HG03439 (cell line): Measurements from ENCODE around the gene MRPL34.
"Not testable (repeated sequence)": the region's sequence is repeated elsewhere in the genome, so short reads cannot be mapped to it uniquely, and the experiment has no call there.

Source experiments
- ATAC-seq: cut with Tn5 transposase; IDR thresholded peaks from one replicate; pipeline ENCODE4 v1.9.1; 2021; ENCODE audit warnings: mild to moderate bottlenecking, moderate library complexity; ENCODE audit not compliant: unreplicated experiment

The MRPL34 gene

GRCh38 chr19:17305517-17306284 lies at the start of gene MRPL34:
MRPL34 (plus strand) TSS chr19:17305872; CDS start chr19:17305893, 21 bp downstream.
- peak; percentile 64 for ATAC-seq

GRCh38 chr19:17256130-17256529 lies 49.5 kb upstream of the MRPL34 start:
- no peak for ATAC-seq

DNA sequence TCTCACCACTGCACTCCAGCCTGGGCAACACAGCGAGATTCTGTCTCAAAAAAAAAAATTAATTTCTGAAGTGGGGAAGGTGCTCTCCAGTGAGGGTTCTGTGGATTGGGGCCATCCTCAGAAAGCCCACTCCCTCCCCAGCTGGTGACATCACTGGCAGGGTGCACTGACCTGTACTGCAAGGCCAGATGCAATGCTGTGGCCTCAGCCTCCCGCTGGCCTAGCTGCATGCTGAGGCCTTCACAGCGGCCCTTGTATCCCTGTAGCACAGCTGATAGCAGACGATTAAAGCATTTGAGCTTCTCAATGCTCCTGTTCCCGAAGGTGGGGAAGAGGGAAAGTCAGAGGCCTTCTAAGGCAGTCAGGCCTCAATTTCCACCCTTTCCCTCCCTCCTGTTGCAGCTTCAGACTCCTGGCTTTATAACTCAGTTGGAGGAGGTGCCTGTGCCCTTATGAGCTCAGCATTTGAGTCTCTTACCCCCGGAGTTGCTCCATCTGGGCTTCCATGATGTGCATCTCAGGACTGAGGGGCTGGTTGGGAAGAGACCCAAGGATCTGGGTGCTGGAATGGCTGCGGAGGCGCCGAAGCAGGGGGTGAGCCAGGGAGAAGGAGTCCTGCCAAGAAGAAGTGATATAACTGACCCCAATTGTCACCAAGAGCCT lies 46.4 kb upstream of the MRPL34 start:
- no peak for ATAC-seq

- ATAC-seq: no peak
Measured at GRCh38 chr19:17259934-17260333, 45.7 kb upstream of the MRPL34 start.

- ATAC-seq: no peak
Measured at GRCh38 chr19:17260842-17261325, 44.8 kb upstream of the MRPL34 start.

- ATAC-seq: no peak
Measured at GRCh38 chr19:17262557-17262956, 43.1 kb upstream of the MRPL34 start.

- no peak for ATAC-seq
Measured at GRCh38 chr19:17263712-17264640, 41.7 kb upstream of the MRPL34 start.

DNA sequence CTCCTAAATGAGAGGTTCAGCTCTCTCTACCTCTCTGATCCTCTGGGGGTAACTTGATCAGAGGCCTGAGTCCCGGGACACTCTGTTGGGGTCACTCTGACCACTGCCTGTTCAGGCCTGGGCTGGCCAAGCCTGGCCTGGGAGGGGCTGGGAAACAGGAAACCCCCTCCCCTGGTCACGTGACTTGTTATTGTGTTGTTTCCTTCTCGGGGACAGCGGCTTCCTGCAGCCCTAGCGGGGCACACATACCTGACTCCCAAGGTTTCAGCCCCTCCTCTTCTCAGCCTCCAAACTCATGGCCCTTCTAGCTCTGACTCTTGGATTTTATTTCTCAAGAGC lies 41.1 kb upstream of the MRPL34 start, which contains the start of gene USHBP1:
TSS of gene USHBP1 (minus strand) at position 105 of the 339 bp plus-strand sequence. CDS start 446 bp downstream, outside the sequence.
- ATAC-seq: no peak

DNA sequence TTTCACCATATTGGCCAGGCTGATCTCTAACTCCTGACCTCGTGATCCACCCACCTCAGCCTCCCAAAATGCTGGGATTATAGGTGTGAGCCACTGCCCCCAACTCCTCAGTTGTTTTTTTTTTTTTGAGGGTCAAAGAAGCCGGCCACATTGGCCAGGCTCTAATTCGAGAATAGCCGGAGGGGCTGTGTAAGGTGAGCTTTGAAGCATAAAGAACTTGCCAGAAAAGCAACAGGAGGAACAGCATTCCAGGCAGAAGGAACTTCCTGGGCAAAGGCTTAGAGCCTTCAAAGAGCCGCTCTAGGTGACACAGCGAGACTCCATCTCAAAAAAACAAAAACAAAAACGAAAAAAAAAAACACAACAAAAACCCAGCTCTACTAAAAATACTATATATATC lies 39.6 kb upstream of the MRPL34 start:
- no peak for ATAC-seq

DNA sequence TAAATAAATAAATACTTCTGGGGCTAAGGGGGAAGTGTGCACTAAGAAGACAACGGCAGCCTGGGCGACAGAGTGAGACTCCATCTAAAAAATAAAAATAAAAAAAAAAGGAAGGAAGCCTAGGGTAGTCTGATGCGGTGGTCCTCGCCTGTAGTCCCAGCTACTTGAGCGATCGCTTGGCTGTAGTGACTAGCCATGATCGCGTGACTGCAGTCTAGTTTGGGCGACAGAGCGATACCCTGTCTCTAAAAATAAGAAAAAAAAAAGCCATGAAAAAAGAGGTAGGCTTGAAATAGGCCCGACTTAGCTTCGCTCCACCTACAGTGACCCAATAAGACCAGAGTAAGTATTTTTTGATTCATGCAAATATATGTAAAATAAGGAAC lies 39.1 kb upstream of the MRPL34 start:
- ATAC-seq: no peak

GRCh38 chr19:17266975-17267788 lies 38.5 kb upstream of the MRPL34 start, which contains the start of gene BABAM1:
BABAM1 (plus strand) TSS chr19:17267443; CDS start chr19:17268807, 1,364 bp downstream.
- peak; percentile 92 for ATAC-seq

GRCh38 chr19:17268754-17269153 lies 36.9 kb upstream of the MRPL34 start:
- no peak for ATAC-seq

DNA sequence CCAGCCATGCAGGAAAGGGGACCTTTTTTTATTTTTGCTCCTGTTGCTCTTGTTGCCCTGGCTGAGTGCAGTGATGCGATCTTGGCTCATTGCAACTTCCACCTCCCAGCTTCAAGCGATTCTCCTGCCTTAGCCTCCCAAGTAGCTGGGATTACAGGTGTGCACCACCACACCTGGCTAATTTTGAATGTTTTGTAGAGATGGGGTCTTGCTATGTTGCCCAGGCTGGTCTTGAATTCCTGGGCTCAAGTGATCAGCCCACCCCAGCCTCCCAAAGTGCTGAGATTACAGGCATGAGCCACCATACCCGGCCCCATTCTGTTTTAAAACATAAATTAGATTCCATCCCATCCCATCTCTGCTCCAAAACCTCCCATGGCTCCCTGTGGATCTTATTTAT lies 30.8 kb upstream of the MRPL34 start:
- not testable (repeated sequence) for ATAC-seq

- ATAC-seq: no peak
Measured at GRCh38 chr19:17275441-17276175, 30.1 kb upstream of the MRPL34 start.

- no peak for ATAC-seq
Measured at GRCh38 chr19:17279436-17279835, 26.2 kb upstream of the MRPL34 start.

DNA sequence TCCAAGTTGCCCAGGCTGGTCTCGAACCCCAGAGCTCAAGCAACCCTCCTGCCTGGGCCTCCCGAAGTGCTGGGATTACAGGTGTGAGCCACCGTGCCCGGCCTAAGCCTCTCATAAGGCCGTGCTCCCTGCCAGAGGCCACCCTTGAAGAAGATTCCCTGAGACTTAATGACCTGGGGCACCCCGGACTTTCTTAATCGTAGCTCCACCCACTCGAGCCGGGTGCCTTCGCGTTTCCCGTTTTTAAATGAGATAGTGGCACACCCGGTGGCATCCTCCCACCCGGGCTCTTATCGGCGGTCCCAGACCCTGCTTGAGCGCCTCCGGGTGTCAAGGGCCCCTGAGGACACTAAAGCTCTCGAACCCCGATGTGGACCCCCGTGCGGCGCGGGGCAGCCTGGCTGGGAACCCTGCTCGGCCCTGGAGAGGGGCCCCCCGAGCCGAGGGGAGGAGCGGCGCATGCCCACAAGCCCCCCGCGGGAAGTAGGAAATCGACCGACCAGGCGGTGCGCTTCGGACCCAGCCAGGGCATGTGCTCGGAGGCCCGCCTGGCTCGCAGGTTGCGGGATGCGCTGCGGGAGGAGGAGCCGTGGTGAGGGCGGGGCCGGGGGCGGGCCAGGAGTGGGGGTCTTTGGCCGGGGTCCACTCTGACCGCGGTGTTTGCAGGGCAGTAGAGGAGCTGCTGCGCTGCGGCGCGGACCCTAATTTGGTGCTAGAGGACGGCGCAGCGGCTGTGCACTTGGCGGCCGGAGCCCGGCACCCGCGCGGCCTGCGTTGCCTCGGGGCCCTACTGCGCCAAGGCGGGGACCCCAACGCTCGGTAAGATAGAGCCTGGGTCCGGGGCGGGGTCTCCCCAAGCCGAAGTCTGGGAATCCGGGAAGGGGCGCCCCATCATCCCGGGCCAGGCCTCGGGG lies 24.0 kb upstream of the MRPL34 start, which contains the start of gene ANKLE1:
TSS of gene ANKLE1 (plus strand) at position 511 of the 914 bp plus-strand sequence. CDS start at position 531, 20 bp downstream.
- no peak for ATAC-seq

- peak; percentile 56 for ATAC-seq
Measured at GRCh38 chr19:17282488-17283125, 23.1 kb upstream of the MRPL34 start.

DNA sequence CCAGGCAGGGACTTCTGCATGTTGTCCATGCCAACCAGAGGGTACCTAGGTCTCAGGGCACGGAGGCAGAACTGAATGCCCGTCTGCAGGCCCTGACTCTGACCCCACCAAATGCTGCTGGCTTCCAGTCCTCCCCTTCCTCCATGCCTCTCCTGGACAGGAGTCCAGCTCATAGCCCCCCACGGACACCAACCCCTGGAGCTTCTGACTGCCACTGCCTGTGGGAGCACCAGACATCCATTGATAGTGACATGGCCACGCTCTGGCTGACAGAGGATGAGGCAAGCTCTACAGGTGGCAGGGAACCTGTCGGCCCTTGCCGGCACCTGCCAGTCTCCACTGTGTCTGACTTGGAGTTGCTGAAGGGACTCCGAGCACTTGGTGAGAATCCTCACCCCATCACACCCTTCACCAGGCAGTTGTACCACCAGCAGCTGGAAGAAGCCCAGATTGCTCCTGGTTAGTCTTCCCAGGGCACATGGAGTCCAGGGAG lies 22.1 kb upstream of the MRPL34 start:
- ATAC-seq: no peak
